Measurements from ENCODE around the gene PCTP.

The PCTP gene

DNA sequence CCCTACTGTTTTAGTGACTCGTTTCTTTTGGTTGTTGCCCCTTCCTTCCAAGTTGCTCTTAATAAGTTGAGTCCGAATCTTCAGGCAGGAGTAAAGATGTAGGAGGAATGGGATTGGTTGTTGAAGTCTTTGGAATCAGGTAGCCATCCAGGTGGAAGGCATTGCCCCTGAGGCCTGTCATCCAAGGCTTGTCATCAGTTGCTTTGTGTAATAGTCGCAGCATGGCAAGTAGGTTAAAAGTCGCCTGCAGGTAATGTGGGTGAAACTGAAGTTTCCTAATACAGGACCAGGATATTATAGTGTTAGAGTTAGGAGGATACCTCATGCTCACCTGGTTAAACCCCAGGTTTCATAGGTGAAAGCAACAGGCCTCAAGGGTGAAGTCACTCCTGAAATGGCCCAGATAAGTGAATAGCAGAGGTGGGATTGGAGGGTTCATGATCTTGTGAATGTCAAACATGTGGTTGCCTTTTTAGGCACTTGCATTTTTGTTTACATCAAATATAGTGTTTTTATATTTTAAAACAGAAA lies 934 bp downstream of the PCTP start:
- DNase-seq = no peak

DNA sequence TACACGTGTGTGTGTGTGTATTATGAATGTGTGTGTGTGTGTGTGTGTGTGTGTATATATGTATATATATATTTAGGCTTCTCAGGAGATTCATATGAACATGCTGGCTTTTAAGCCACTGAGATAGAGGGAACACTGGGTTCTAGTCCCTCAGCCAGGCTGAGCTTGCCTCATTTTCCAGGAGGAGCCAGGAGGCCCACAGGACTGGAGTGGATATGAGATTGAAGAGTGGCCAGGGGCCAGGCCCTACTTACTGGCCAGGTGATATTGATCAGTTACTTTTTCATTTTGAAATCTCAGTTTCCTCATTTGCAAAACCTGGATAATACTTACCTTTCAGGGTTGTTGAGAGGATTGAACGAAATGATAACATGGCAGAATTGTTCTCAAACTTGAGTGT lies 5.8 kb downstream of the PCTP start:
- DNase-seq = no peak

DNA sequence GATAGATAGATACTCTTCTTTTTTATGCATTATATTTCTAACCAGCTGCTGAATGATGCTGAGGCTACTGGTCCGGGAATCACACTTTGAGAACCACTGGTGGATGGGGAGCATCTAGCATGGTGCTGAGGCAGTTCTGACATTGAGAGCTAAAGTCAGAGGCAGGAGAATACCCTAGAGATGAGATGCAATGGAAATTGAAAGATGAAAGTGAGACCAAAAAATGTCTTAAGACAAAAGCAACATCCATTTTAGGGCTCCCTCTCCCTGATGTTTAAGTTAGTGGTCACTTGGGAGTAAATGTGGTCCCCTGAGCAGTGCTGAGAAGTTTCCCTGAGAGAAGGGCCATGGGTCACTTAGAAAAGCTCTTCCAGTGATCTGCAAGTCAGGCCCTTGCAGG lies 6.8 kb downstream of the PCTP start:
- DNase-seq = no peak

DNA sequence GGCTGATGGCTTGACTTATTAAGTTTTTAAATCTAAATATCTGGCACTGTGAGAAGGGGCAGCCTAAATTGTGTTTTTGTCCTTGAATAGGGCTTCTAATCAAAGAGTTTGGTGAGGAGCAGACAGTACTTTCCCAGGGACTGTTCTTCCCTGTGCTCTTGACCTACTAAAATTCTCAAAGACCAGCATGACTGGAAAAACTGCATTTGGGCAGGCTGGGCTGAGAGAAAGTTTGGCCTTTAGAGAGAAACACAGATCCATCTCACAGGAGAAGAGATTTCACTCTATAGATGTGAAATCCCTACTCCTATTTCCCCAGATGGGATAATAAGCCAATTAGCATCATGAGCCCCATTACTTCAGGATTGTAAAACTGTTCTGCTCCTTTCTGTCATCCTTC lies 7.3 kb downstream of the PCTP start:
- DNase-seq = peak in 1 of 51 donors; percentile 48

DNA sequence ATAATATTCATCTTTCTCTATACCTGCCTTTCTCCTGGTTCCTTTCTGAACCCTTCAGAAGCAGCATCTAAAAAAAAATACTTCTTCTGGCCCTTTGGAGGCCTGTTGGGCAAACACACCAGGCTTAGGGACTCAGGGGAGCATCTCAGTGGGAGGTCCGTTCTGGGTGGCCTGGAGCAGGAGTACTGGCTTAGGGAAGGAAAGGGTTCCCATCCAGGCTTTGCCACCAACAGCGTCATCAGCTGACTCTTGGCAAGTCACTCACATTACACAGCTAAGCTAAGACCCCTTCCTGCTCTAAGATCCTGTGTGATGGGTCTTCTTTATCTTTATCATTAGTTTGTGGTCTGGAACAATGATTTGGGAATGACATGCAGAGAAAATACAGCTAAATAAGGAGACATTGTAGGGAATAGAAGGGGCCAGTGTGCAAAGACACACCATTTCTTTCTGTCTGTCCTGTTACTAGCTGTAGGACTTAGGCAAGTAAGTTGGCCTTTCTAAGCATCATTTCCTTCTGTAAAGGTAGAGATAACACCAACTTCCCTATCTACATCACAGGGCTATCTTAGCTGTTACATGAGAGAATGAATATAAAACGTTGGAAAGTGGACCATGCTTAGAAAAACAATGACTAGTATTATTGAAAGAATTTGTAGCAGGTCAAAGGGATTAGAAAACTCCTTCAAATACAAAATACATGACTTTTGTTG lies 9.9 kb downstream of the PCTP start:
- DNase-seq = peak in 6 of 51 donors; percentile 1 to 55 (median 17)

DNA sequence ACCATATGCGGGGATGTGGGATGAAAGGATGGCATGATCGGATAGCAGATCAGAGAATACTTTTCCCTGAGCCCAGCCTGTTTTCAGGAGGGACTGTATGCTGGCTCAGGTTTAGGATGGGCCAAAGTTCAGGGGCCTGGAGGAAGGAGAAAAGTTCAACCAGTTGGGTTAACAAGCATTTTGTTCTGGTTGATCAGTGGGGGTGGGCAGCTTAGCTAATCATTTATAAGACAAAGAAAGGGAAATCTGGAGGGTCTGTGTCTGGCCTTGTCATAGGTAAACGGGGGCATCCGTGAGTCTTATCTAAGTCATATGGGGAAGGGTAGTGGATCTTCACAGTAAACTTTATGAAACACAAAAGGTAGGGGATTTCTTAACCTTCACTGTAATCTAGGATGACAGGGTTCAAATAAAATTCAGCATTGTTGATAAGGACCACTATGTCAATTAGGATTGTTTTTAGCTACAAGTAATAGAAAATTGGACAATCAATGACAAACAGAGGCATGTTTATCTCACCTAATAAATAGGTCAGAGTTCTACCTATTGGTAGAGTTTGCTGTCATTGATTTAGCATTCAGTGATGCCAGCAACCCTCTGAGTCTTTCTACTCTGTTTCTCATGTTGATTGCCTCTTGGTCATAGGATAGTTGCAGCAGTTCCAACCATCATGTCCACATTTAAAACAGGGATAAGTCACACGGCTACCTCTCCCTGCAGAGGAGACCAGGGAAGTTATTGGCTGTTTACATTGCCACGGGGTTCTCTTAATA lies 11.4 kb downstream of the PCTP start:
- no peak for DNase-seq

DNA sequence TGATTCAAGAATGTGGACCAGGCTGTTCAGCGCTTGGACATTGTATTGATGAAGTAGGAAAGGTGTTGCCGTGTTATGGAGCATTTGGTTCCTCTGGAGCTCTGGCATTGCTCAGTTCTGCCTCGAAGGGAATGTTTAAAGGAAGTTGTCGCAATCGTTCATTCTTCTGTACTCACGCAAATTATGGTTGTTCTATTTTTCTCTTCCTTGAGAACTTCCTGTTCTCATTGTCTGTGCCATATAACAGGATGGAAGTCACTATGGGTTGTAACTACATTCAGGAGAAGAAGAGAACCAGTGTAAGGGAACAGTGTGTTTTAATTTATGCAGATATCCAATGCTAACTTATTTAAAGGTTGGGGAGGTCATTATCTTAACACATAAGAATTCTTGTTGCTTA lies 13.0 kb downstream of the PCTP start:
- DNase-seq = no peak

DNA sequence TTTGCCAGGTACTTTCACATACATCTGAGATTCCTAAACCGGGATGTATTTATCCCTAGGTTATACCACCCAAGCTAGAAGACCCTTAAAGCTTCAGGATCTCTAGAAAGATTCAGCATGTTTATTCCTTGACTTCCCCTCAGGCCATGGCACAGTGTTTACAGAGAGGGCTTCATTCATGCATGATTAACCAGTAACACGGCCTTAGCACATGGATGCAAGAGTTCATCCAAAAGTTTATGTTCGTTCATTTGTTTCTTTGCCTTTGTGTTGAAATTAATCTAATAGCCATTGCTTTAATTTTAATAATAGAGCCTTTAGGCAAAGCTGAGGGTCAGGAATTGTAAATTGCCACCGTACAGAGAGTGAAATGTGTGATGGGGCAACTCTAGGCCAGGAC lies 13.8 kb downstream of the PCTP start:
- DNase-seq = no peak

DNA sequence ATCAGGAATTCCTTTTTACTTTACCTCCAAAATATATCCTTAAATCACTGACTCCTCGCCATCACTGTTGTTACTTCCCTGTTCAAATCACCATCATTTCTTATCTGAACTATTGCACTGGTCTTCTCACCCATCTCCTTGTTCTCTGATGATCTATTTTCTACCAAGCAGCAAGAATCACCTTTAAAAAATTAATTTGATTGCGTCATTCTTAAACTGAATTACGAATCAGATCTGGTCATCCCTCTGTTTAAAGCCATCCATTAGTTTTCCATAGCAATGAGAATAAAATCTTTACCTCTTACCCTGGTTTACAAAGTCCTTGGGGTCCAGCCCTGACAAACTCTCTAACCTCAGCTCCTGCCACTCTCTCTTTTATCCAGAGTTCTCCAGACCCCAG lies 14.6 kb downstream of the PCTP start:
- no peak for DNase-seq

DNA sequence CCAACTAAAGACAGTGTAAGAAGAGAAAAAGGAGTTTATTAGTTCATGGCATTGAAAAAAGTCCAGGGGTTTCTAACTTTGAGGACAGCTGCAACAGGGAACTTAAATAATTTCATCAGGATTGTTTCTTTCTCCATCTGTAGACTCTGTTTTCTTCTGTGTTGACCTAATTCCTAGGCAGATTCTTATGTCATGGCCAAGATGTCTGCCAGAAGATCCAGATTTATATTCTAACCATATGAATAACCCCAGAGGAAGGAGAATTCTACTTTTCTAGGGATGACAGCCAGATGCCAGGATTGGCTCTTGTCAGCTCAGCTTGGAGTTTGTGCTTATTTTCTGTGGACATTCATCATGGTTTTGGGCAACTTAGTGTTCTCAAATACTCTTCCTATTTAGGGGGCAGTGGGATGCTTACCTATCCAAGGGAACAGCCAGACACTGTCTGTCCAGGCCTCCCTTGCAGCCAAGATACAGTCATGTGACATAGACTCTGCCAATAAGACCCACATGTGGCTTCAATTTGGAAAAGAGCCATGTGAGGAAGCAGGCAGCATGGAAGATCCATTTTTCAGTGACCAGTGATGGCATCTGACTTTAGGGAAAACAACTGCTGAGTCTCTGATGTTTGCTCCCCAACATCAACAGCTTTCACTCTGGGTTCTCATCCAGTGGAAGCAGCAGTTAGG lies 18.2 kb downstream of the PCTP start:
- DNase-seq = peak in 1 of 51 donors; percentile 13

DNA sequence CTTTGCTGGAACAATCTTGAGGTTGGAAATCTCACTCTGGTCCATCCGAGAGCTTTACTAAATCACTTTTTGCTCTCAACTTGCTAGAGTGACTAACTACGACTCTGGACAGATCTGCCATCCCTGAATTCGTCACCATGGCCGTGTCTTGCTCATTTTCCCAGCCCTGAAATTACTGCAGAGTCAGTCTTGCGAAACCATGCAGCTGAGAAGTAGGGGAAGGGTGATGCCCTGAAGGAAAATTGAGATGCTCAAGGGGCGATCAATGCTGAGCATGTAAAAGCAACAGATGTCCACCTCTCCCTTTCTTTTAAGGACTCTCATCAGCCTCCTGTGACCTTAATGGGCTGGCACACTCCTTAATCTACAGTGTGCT lies 18.8 kb downstream of the PCTP start:
- DNase-seq = no peak

DNA sequence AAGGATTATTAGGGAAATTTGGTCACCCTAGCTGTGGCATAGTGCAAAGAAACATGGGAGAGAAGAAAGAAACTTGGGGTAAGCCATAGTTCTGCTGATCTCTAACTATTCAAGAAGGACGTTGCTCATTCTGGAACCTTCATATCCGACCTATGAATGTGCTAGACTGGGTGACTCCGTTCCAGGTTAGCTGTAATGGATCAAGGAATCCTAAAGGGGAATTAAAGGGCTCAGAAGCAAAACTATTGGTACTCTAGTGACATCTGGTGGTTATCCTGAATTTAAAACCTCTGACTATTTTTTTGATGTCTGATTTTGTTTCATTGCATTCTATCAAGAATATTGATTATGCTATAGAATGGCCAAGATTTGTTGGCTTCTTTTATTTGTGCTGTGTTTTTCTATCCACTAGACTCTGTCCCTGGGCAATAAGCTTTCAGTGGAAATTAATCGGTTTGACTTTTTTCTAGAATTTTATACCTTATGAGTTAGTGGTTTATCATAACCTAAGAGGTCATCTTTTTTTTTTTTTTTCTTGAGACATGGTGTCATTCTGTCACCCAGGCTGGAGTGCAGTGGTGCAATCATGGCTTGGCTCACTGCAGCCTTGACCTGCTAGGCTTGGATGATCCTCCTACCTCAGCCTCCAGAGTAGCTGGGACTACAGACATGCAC lies 19.5 kb downstream of the PCTP start:
- DNase-seq = peak in 2 of 51 donors; percentile 5 to 40

DNA sequence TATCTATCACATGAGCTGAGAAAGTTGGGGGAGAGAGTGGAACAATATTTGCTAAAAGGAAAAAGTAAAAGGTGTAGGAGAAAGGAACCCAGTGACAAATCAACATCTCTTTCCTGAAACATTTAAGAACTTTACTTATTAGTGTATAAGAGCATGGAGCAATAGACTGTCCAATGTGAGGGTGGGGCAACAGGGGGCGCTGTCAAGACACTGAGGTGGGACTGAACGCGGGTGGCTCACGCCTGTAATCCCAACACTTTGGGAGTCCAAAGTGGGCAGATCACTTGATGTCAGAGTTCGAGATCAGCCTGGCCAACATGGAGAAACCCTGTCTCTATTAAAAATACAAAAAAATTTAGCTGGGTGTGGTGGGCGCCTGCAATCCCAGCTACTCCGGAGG lies 21.2 kb downstream of the PCTP start:
- DNase-seq = no peak

DNA sequence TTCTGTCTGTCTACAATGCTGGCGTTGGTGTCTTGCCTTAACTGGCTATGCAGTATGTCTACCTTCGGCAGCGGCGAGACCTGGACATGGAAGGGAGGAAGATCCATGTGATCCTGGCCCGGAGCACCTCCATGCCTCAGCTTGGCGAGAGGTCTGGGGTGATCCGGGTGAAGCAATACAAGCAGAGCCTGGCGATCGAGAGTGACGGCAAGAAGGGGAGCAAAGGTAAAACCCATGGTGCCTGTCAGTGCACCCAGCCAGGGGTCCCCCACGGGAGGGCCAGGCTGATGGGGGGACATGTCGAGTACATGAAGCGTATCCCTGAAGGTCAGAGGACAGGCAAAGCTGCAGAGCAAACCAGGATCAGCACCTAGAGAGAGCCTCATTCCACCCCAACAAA lies 22.8 kb downstream of the PCTP start:
- DNase-seq = no peak

DNA sequence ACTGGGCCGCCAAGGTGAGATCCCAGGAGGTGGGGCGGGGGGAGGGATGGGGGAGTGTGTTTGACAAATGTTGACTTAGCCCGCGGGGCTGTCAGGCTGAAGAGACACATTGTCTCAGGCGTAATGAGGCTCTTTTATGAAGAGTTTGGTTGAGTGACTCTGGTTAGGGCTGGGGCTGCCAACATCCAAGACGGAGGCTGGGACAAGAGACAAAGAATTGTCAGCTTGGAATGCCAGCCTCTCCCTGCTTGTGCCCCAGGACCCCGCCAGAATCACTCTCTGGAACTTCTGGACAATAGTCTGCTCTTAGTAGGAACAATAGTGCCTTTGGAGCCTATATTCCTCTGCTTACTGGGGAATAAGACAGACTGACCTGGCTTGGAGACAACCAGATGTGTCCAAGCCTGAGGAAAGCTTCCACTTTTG lies 24.0 kb downstream of the PCTP start:
- DNase-seq = peak in 10 of 51 donors; percentile 2 to 50 (median 14)

DNA sequence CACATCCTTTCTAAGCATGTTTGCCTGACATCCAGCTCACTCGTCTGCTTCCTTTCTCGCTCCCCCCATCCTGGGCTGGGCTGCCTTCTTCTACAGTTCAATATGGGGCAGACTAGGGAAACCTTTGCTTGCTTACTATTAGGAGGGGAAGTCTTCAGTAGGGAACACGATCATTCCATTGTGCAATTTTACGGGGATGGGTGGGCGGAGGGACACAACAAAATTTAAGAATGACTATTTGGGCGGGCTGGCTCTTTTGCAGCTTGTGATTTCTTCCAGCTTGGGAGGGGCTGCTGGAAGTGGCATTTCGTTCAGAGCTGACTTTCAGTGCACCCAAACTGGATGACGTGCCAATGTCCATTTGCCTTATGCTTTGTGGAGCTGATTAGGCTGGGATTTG lies 25.4 kb downstream of the PCTP start:
- no peak for DNase-seq

DNA sequence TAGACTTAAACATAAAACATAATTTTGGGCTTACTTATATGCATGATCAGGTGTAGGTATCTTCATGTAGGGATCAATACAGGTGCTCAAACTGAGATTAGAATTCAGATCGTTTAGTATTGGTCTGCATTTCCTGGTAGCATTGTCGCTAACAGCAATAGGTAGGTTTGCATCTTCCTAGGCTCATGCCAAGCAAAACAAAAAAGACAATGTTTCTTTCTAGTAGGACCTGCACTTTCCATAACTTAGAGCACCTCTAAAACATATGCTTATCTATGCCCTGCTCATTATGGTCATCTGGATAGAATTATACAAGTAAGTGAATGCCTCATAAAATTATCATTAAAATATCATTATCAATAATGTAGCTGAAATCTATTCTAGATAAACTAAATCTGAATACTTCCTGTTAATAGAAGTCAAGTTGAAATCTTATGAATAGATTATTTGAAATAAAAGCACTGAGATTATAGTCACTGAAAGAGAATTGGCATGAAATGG lies 26.7 kb downstream of the PCTP start:
- DNase-seq = no peak

DNA sequence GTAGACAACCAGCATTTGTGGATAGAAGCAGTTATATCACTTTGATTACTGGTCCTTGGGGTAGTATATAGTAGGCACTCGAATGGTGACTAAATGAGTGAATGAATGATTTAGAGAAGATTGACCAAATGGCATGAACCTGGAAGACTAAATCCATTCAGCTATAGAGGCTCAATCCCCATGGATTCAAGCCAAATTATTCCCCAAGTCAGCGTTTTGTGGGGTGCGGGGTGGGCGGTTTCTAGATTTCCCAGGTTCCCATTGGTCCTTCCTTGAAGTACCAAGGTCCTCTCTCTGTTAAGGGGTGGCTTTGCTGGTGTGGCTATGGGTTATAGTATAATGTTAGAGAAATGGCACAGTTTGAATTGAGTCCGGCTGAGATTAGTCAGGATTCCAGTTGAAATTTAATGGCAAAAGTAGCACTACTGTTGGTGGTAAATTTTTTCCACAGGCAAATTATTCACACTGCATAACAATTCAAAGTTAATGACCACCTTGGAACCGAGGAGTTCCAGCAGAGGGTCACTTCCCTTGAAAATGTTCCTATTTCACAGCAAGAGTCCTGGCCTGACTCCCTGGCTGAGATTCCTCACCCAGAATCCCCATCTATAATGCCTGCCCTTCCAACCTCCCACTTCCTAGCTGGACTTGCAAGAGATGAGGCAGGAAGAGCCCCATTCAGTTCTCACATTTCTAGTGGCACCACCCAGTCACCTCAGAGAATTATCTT lies 27.7 kb downstream of the PCTP start:
- no peak for DNase-seq

DNA sequence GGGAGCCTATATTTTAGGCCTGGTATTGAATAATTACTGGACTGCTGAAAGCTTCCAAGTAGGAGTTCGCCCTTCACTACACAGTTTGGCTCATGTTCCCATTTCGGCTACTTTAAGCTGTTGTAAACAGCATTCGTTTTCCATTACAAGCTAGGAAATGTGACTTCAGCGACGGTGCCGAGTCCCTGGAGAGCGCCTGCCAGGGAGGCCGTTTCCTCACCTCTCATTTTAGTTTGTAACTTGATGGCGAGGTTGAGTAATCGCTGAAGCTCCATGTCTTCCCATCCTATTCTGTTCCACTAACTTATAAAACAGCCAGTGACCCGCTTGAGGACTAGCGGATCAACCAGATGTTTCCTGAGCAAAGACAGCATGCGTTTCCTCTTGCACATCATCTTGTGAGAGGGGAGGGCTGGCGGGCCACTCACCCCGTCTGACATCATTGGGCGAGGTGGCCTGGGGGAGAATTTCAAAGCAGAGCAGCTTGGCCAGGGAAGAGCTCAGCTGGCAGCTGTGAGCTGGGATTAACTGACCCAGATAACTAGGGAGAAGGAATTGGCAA lies 32.9 kb downstream of the PCTP start:
- DNase-seq = peak in 1 of 51 donors; percentile 4

DNA sequence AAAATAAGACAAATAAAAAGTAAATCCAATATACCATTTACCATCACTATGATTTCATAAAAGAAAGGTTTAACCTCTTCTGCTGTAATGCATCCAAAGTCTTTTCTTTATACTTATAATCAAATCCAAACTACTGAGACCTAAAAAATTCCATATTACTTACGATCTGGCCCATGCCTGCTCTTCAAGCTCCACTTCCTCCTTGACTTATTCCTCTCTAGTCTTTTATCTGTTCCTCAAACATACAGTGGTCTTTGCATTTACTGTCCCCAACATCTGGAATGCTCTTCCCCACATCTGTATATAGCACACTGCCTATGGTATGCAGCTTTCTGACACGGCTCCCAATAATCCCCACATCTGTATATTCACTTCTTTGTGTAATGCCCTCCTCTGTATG lies 33.8 kb downstream of the PCTP start:
- no peak for DNase-seq

DNA sequence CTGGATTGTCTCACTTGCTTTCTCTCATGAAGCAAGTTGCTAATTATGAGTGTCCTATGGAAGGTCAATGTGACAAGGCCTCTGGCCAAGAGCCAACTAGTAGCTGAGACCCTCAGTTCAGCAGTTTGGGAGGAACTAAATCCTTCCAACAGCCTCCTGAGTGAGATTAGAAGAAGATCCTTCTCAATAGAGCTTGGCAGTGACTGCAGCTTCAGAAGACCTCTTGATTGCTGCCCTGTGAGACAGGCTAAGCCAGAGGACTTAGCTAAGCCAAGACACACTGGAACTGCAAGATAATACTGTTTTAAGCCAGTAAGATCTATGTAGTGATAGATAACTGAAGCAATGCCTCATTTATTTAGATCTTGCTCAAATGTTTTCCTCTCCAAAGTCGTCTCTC lies 34.3 kb downstream of the PCTP start:
- no peak for DNase-seq

All from hypothalamus (tissue), 51 donors.